ENCODE measurements around the gene CLDN25.

- TF ChIP-seq ZNF121 (CRISPR knock-in tag; IDR thresholded peaks at IDR 0.05) (no peak), NFYC (CRISPR knock-in tag; IDR thresholded peaks at IDR 0.05) (no peak), CHCHD3 (CRISPR knock-in tag; IDR thresholded peaks at IDR 0.05) (no peak), ERF (CRISPR knock-in tag; IDR thresholded peaks at IDR 0.05) (no peak), AHDC1 (CRISPR knock-in tag; IDR thresholded peaks at IDR 0.05; ENCODE audit: borderline replicate concordance) (no peak), TBP (CRISPR knock-in tag; IDR thresholded peaks at IDR 0.05) (no peak), SETDB1 (CRISPR knock-in tag; IDR thresholded peaks at IDR 0.05; ENCODE audit: borderline replicate concordance) (no peak), ZBTB21 (CRISPR knock-in tag; IDR thresholded peaks at IDR 0.05) (no peak), CTCF (CRISPR knock-in tag; IDR thresholded peaks at IDR 0.05) (no peak), TGIF2 (CRISPR knock-in tag; IDR thresholded peaks at IDR 0.05) (no peak), NFAT5 (CRISPR knock-in tag; IDR thresholded peaks at IDR 0.05) (no peak), PRDM10 (CRISPR knock-in tag; IDR thresholded peaks at IDR 0.05; ENCODE audit: low read depth) (no peak)
These were observed 38.0 kb downstream of the CLDN25 start for GRCh38 chr11:113817626-113818025.
